Colon (tissue), 2 donors: ENCODE data around the gene SPTSSB.

Source experiments
- FAIRE-seq: peaks from 2 replicates; lab custom pipeline; 2012; peaks lifted over from hg19 to GRCh38; lab: Jason Lieb, UNC
- donor health status: control.
- donor health status: control.

The SPTSSB gene

GRCh38 chr3:161390200-161390599 is 18.9 kb upstream of the SPTSSB start:
- FAIRE-seq, result no peak

- FAIRE-seq, result no peak
Measured at GRCh38 chr3:161389445-161390035, 18.2 kb upstream of the SPTSSB start.

GRCh38 chr3:161388855-161389254 is 17.5 kb upstream of the SPTSSB start:
- no peak for FAIRE-seq

GRCh38 chr3:161386991-161387770 is 15.9 kb upstream of the SPTSSB start:
- FAIRE-seq, result no peak

GRCh38 chr3:161372321-161373260 is 1.3 kb upstream of the SPTSSB start:
- FAIRE-seq, result no peak

GRCh38 chr3:161369531-161369930 is 1.8 kb downstream of the SPTSSB start:
- no peak for FAIRE-seq

- FAIRE-seq, result no peak
Measured at GRCh38 chr3:161366094-161366493, 5.2 kb downstream of the SPTSSB start.

- no peak for FAIRE-seq
Measured at GRCh38 chr3:161358488-161358887, 12.8 kb downstream of the SPTSSB start.

GRCh38 chr3:161356287-161356686 is 15.0 kb downstream of the SPTSSB start:
- no peak for FAIRE-seq

- no peak for FAIRE-seq
Measured at GRCh38 chr3:161355508-161355907, 15.8 kb downstream of the SPTSSB start.

- FAIRE-seq, result no peak
Measured at GRCh38 chr3:161354554-161354953, 16.8 kb downstream of the SPTSSB start.

GRCh38 chr3:161351330-161351729 is 20.0 kb downstream of the SPTSSB start:
- no peak for FAIRE-seq

- no peak for FAIRE-seq
Measured at GRCh38 chr3:161350916-161351315, 20.4 kb downstream of the SPTSSB start.

- FAIRE-seq, result no peak
Measured at GRCh38 chr3:161349529-161350312, 21.6 kb downstream of the SPTSSB start.

- no peak for FAIRE-seq
Measured at GRCh38 chr3:161348796-161349400, 22.4 kb downstream of the SPTSSB start.

- no peak for FAIRE-seq
Measured at GRCh38 chr3:161347726-161348125, 23.6 kb downstream of the SPTSSB start.

- no peak for FAIRE-seq
Measured at GRCh38 chr3:161345023-161345422, 26.3 kb downstream of the SPTSSB start.

GRCh38 chr3:161343986-161344385 is 27.3 kb downstream of the SPTSSB start:
- FAIRE-seq, result no peak

- no peak for FAIRE-seq
Measured at GRCh38 chr3:161343540-161343939, 27.8 kb downstream of the SPTSSB start.

- no peak for FAIRE-seq
Measured at GRCh38 chr3:161342629-161343028, 28.7 kb downstream of the SPTSSB start.
